GM18511 (cell line): Measurements from ENCODE around the gene JDP2.

Experiments used
- ATAC-seq: cut with Tn5 transposase; IDR thresholded peaks from one replicate; pipeline ENCODE4 v1.9.1; 2021; ENCODE audit warnings: mild to moderate bottlenecking, moderate library complexity; ENCODE audit not compliant: unreplicated experiment

The JDP2 gene

GRCh38 chr14:75409316-75410205 lies 18.3 kb upstream of the JDP2 start:
- no peak for ATAC-seq

- no peak for ATAC-seq
Observed at GRCh38 chr14:75411214-75411540, 16.6 kb upstream of the JDP2 start.

DNA sequence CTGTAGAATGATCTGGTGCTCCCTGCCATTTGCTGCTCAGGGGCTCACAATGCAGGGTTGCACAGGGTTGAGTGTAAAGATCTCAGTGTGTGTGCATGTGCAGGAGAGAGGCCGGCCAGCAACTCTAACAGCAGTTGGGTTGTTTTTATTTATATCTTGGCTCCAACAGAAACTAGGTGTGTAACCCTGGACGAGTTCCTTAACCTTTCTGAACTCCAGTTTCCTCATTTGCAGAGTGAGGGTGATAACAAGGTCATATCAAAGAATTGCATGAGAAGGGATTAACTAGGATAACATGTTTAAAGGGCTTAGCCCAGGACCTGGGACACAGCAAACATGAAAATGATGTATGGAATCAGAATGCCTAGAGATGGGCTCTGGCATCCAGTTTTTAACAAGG lies 14.8 kb upstream of the JDP2 start:
- no peak for ATAC-seq

DNA sequence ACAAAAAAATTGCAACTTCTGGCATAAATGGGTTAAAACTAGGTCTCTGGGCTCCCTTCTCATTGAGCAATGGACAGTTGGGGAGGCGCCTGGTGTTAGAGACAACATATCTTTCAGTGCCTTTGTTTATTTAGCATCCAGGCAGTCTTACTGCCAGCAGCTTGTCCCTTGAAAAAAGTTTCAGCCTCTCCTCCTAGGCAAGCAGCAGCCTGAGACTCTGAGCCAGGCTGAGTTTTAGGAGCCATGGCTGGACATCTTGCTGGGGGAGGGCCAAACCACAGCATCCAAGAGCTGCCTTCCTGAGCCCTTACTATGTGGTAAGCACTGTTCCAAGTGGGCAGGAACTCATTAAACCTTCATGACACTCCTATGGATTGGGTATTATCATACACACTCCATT lies 10.1 kb upstream of the JDP2 start:
- ATAC-seq = no peak

DNA sequence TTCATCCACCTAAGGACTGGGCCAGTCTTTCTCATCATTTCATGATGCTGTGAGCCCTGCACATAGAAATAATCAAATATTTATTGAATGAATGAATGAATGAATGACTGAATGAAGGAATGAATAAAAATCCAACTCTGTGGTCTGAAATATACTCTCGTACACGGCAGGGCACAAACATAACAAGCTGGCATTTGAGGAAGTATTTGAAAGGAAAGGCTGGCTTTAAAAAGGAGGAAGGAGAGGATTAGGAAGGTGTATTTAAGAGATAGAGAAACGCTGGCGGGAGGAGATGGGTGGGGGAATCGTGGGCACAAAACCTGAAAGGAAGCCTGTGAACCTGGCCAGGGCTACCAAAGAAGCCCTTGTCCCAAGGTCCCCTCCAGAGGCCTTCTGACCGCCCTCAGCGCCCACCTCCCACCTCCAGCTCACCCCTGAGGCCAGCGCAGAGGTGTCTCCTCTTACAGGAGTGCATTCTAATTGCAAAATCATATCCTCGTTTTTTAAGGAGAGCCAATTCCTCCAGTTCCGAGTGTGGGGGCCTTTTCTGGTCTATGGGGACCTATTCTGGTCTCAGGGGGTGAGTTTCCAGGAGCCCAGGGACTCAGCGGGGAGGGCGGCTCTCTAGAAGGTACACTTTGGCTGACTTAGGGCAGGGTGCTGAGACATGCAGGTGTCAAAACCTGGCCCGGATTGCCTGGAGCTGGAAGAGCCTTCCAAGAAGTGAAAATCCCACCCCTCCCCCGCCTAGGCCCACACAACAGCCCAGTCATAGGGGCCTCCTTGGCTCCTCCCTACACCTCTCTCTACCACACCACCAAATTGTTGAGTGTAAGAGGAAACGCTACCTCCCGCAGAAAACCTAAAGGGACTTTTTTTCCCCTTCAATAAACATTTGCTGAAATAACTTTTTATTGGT lies 8.7 kb upstream of the JDP2 start:
- ATAC-seq = peak; percentile 71

- no peak for ATAC-seq
Observed at GRCh38 chr14:75422169-75422568, 5.7 kb upstream of the JDP2 start.

- ATAC-seq = no peak
Observed at GRCh38 chr14:75424496-75424895, 3.3 kb upstream of the JDP2 start.

- no peak for ATAC-seq
Observed at GRCh38 chr14:75425446-75425845, 2.4 kb upstream of the JDP2 start.

GRCh38 chr14:75426332-75427125 lies 1.3 kb upstream of the JDP2 start:
- ATAC-seq = peak; percentile 63

DNA sequence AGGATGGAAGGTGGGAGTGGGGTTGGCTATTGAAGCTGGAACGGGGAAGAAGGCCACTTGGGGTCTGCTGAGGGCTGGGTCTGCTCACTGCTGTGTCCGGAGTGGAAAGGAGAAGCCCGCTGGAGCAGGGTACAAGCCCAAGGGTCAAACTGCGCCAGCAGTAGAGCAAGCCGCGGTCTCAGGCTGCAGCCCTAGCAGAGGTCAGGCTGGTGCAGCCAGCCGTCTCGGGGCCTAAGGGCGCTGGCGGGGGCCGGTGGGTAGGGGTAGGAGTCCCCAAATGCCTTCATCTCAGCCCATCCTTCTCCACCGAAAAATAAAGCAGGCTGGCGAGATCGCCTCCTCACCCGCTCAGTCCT lies 718 bp upstream of the JDP2 start:
- ATAC-seq = peak; percentile 42

DNA sequence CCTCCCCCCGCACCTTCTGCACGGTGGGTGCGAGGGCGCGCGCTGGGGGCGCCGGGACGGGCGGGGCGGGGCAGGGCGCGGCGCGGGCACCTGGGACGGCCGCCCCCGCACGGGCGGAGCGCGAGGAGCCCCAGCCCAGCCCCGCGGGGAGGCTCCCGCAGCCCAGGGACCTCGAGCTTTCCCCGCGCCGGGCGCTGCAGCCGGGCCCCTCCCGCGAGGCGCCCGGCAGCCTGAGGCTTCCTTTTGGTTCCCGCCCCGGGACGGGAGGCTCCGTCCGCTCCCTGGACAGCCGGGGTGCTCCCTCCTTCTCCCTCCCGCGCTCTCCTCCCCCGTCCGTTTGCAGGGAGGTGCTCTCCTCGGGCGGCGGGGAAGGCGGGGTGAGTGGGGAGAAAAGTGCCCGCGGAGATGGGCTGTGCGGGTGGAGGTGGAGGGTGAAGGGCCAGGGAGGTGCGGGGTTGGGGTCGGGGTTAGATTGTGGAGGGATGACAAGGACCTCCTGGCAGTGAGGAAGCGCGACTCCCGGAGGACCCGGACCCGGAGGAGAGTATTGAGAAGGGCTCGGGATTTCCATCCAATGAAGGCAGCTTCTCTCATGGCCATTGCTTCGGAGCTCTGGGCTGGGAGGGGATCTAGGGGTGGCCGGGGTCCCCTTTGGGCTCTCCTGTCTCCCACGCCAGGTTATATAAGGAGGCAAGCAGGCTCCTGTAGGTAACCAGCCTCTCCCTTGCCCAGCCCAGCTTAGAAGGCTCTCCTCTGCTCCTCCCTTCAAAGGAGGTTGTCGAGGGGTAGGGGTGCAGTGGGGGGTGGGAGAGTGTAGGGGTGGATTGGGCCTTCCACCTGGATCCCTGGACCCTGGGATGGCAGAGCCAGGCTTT lies 645 bp downstream of the JDP2 start:
- peak; percentile 26 for ATAC-seq

DNA sequence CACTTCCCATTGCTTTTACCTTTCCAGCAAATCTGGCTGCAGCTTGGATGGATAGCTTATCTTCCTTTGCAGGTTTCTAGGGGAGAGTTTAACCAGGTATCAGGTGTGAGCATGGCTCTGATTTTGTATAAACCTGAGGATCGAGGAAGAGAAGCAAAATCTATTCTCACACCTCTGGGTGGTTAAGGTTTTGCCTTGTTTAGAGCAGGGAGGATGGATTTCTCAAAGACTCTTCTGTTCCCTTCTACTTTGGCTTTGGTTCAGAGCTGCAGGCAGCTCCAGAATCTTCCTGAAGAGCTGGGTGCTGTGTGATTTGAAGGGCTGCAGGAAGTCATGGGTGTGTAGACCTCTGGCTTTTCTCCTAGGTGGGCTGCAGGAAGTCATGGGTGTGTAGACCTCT lies 1.7 kb downstream of the JDP2 start:
- no peak for ATAC-seq

- ATAC-seq = no peak
Observed at GRCh38 chr14:75430116-75430515, 2.3 kb downstream of the JDP2 start.

DNA sequence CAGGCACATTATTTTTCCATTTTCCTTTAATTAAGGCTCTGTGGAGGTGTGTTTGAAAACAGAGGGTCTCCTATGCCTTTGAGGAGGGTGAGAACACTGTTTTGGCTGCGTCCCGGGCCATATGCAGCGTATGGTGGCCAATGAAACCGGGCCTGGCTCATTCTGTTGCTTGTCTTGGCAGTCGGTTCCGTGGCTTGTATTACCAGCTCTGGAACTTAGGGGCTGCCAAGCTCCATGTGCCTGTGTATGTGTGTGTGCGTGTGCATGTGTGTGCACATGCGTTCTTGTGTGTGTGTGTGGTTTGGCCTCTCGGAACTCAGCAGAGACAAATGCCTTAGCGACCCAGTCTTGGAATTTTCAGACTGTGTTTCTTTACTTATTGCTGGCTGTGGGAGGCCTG lies 2.7 kb downstream of the JDP2 start:
- no peak for ATAC-seq

DNA sequence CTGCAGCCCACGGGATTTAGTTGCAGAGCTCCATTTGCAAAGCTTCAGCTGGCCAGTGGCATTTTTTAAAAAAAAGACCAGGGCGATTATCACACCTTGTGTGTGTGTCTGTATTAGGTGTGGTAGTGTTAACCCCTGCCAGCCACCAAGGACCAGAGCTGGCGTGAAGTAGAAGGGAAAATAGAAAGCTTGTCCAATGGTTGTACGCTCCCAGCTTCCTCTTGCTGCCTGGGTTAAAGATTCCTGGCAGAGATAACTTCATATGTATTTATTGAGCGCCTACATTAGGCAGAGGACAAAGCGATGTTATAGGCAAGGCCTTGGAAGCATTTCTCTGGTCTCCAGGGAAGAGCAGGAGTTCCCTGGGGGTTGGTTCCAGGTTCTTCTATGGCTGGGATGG lies 3.2 kb downstream of the JDP2 start:
- no peak for ATAC-seq

- ATAC-seq = no peak
Observed at GRCh38 chr14:75431827-75432226, 4.0 kb downstream of the JDP2 start.

DNA sequence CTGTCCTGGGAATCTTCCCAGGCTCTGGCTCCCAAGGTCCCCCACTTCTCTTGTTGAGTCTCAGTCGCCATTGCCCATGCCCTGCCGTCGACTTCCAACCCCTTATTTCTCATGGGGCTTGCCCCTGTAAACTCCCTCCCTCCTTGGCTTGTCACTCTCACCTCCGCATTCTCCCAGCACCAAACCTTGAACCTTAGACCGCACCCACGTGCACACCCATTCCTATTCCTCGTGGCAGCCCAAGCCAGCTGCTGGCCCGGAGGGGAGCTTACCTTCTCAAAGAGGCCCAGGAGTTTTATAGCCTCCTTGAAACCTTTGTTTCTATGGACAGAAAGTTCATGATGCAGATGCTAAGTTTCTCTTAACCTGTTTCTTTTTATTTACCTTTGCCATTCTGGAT lies 4.6 kb downstream of the JDP2 start:
- ATAC-seq = no peak

DNA sequence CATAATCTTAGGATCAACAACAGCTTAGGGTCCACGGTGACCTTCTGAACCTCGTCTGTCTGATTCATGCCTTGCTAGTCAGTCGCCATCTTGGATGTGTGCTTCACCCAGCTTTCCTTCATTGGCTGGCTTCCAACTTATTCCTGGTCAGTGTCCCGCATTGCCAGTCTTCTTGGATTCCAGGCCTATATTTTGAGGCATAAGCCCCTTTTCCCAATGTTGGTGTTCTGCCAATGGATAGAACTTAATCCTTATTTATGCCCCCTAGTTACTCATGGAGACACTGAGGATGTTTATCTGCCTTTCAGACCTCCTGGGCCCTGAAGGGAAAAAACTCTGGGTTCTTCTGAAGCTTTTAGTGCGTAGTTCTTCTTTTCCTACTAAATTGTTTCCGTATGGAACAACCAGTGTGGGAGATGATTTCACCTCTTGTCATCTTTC lies 5.8 kb downstream of the JDP2 start:
- no peak for ATAC-seq

DNA sequence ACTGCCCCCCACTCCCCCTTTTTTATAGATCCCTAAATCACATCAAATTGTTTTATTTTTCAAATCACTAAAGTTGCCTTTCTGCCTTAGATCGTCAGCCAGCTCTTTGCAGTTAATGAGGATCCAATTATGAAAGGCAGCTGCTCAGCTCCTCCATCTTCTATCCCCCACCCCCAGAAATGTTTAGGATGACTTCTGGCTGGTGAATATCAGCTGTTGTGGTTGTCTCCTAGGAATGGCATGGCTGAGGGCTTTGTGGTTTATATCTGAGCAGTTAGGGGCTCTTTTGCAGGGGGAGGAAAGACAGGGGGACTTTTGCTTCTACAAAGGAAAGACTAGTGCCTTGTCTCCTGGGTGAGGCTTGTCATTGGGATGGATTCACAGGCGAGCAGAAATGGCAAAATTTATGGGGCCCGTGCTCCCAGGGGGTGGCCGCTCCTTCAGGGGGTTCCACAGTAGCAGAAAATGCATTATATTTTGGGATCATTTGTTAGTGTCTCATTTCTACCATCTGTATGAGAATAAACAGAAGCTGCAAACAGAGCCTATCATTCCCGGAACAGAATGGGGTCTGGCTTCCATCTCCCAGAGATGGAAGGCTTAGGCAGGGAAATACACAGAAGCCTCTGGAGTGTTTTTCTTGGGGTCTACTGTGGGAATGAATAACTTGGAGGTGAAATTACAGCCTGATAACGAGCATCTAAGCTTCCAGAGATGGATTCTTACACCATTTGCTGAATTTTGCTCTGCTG lies 6.5 kb downstream of the JDP2 start:
- ATAC-seq = no peak

DNA sequence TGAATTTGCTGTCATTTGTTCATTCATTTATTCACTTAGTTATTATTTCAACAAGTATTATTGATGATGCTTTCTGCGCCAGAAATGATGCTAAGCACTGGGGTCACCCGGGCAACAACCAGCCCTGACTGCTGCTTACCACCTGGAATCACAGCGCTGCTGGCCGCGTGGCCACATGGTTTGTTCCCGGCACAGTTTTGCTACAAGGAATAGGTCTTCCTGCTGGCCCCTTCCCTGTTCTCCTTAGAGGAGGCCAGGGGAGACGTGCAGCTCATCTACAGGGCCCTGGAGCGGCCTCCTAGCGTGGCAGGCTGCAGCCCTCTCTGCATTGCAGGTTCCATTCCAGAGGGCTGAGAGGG lies 7.0 kb downstream of the JDP2 start:
- ATAC-seq = no peak
